Esophagus mucosa (tissue), 1 donor: ENCODE data around the gene TNRC18. TPM values are rescaled to one million over a fixed set of nuclear protein-coding genes. Genes with fewer than 3 reads are reported as not detected.
"Not testable (repeated sequence)": the region's sequence is repeated elsewhere in the genome, so short reads cannot be mapped to it uniquely, and the experiment has no call there.

Experiments used
- ATAC-seq: fragments of 200-7000 bp; cut with Tn5 transposase; one replicate; pipeline ENCODE4 v1.9.1; 2020
- total RNA-seq: library from RNA; stranded (reverse); gene quantifications from one replicate; pipeline ENCODE4 v1.2.4, GENCODE V29; 2023
- donor health status: DM: yes; HTN: yes; CAD: no.

TNRC18 gene
- total RNA-seq, 1 donor from 2014 or later, result 26.2 TPM

- no peak for ATAC-seq
Observed at GRCh38 chr7:5374464-5374863, 49.2 kb downstream of the TNRC18 start.

- no peak for ATAC-seq
Observed at GRCh38 chr7:5373300-5373699, 50.3 kb downstream of the TNRC18 start.

GRCh38 chr7:5370454-5371353 is 52.9 kb downstream of the TNRC18 start:
- no peak for ATAC-seq

- no peak for ATAC-seq
Observed at GRCh38 chr7:5367661-5368060, 56.0 kb downstream of the TNRC18 start.

- ATAC-seq, result peak; percentile 72
Observed at GRCh38 chr7:5365976-5366625, 57.5 kb downstream of the TNRC18 start.

GRCh38 chr7:5363729-5364128 is 59.9 kb downstream of the TNRC18 start:
- ATAC-seq, result no peak

- no peak for ATAC-seq
Observed at GRCh38 chr7:5362466-5362865, 61.2 kb downstream of the TNRC18 start.

GRCh38 chr7:5361446-5362127 is 62.0 kb downstream of the TNRC18 start:
- no peak for ATAC-seq

GRCh38 chr7:5360971-5361370 is 62.7 kb downstream of the TNRC18 start:
- ATAC-seq, result no peak

- no peak for ATAC-seq
Observed at GRCh38 chr7:5360451-5360850, 63.2 kb downstream of the TNRC18 start.

GRCh38 chr7:5360021-5360420 is 63.6 kb downstream of the TNRC18 start:
- not testable (repeated sequence) for ATAC-seq

- ATAC-seq, result no peak
Observed at GRCh38 chr7:5359344-5359743, 64.3 kb downstream of the TNRC18 start.

- no peak for ATAC-seq
Observed at GRCh38 chr7:5357951-5358350, 65.7 kb downstream of the TNRC18 start.

GRCh38 chr7:5356751-5357119 is 66.9 kb downstream of the TNRC18 start:
- ATAC-seq, result no peak

- peak; percentile 83 for ATAC-seq
Observed at GRCh38 chr7:5354460-5355232, 69.0 kb downstream of the TNRC18 start.

GRCh38 chr7:5352440-5353010 is 71.1 kb downstream of the TNRC18 start:
- ATAC-seq, result no peak

- ATAC-seq, result no peak
Observed at GRCh38 chr7:5351507-5352265, 71.9 kb downstream of the TNRC18 start.

- ATAC-seq, result no peak
Observed at GRCh38 chr7:5350600-5351385, 72.8 kb downstream of the TNRC18 start.

GRCh38 chr7:5350174-5350463 is 73.5 kb downstream of the TNRC18 start:
- no peak for ATAC-seq

GRCh38 chr7:5349437-5350173 is 74.0 kb downstream of the TNRC18 start:
- ATAC-seq, result no peak
